Measurements from ENCODE around the gene CD79A.

Gene CD79A

GRCh38 chr19:41919948-41920712 is 43.1 kb downstream of the CD79A start:
- Histone ChIP-seq H3K27me3 (ENCODE audit: insufficient read depth, poor library complexity, severe bottlenecking) (peaks cover 43% of the 10 kb centered on the region), H3K4me3 (replicated peaks; ENCODE audit: insufficient read depth, low read length) (no peak overlapping the region), H3K27ac (replicated peaks) (no peak overlapping the region)
- no peak for DNase-seq (ENCODE audit: low read depth in 1 of 2, low spot score in 1 of 2)
- TF ChIP-seq CTCF (IDR thresholded peaks at IDR 0.05; ENCODE audit: insufficient read depth, low read length) (no peak), SPI1 (IDR thresholded peaks at IDR 0.05; ENCODE audit: borderline replicate concordance, low read depth) (no peak), POLR2AphosphoS5 (IDR thresholded peaks at IDR 0.05; ENCODE audit: low read depth) (no peak), GABPA (IDR thresholded peaks at IDR 0.05; ENCODE audit: low read depth) (no peak), REST (IDR thresholded peaks at IDR 0.05; ENCODE audit: insufficient replicate concordance, low read depth) (no peak)

DNA sequence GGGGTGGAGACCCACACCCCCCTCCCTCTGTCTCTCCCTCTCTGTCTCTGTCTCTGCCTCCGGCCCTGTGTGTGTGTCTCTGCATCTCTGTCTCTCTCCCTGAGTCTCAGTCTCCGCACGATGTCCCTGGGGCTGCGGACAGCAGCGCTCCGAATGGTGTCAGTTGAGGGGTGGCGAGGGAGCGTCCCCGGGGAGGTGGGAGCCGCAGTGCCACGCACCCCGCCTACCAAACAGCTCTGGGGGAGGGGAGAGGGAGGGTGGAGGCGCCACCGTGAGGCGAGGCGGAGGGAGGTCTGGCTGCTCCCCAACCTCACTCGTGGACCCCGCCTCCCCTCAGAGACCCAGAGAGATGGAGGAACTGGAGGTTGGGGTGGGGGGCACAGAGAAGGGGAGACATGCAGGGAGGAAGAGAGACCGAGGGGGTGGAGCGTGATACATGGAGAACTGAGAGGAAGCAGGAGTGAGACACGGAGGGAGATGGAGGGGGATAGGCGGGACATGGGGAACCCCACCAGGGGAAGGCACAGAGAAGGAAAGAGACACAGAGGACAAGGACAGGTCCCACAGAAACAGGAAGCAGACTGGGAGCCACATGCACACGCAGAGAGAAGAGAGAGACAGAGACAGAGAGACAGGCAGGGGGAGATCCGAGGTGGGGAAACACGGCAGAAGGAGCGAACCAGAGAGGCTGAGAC is 44.0 kb downstream of the CD79A start:
- no peak overlapping the region for H3K27ac ChIP-seq (replicated peaks)
- TF ChIP-seq POLR2AphosphoS5 (IDR thresholded peaks at IDR 0.05; ENCODE audit: low read depth) (no peak), GABPA (IDR thresholded peaks at IDR 0.05; ENCODE audit: low read depth) (no peak), CTCF (IDR thresholded peaks at IDR 0.05; ENCODE audit: insufficient read depth, low read length) (no peak), REST (IDR thresholded peaks at IDR 0.05; ENCODE audit: insufficient replicate concordance, low read depth) (no peak), SPI1 (IDR thresholded peaks at IDR 0.05; ENCODE audit: borderline replicate concordance, low read depth) (no peak)
- peaks cover 37% of the 10 kb centered on the region for H3K27me3 ChIP-seq (ENCODE audit: insufficient read depth, poor library complexity, severe bottlenecking)
- no peak for DNase-seq (ENCODE audit: low read depth in 1 of 2, low spot score in 1 of 2)
- H3K4me3 ChIP-seq (replicated peaks; ENCODE audit: insufficient read depth, low read length) = no peak overlapping the region

DNA sequence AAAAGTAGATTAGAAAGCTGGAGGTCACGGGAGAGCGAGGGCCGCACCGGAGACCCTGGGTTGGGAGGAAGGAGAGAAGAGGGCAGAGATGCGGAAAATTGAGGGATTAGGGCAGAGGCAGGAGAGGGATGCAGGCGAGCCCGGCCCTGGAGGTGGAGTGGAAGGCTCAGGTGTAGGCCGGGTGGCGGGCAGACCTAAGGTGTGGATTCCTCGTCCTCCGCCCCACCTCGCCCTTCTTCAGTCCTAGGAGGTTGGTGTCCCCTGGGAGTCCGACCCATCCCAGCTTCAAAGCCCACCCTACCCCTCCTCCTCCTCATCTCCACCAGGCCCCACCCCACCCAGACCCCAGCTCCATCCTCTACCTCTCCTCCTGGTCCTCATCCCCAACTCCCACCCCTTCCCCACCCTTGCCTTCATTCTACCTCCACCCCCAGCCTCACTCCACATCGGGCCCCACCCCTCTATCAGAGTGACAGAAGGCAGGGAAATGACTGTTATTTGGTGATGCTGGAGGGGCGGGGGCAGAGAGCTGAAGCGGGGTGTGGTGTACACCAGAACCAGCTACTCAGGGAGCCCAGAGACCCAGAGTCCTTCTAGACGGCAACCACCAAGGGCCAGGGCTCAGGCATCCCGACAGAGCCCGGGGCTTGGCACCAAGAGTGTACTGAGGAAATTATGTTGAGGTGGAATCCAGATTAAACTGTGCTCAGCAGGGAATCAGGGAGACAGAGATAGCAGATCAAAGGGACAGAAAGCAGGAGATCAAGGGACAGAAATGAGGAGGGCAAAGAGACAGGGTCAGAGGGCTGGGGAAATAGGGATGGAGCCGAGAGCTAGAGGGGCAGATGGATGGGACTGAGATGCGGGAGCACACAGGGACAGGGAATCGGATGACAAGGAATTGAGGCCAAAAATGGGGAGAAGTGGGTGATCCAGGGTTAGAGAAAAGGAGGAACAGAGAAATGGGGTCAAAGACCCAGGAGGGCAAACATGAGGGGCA is 44.8 kb downstream of the CD79A start:
- no peak for DNase-seq (ENCODE audit: low read depth in 1 of 2, low spot score in 1 of 2)
- Histone ChIP-seq H3K27ac (replicated peaks) (no peak overlapping the region), H3K4me3 (replicated peaks; ENCODE audit: insufficient read depth, low read length) (no peak overlapping the region), H3K27me3 (ENCODE audit: insufficient read depth, poor library complexity, severe bottlenecking) (peaks cover 36% of the 10 kb centered on the region)
- TF ChIP-seq SPI1 (IDR thresholded peaks at IDR 0.05; ENCODE audit: borderline replicate concordance, low read depth) = no peak
- no peak for TF ChIP-seq REST (IDR thresholded peaks at IDR 0.05; ENCODE audit: insufficient replicate concordance, low read depth)
- TF ChIP-seq GABPA (IDR thresholded peaks at IDR 0.05; ENCODE audit: low read depth) = no peak
- no peak for TF ChIP-seq POLR2AphosphoS5 (IDR thresholded peaks at IDR 0.05; ENCODE audit: low read depth)
- no peak for TF ChIP-seq CTCF (IDR thresholded peaks at IDR 0.05; ENCODE audit: insufficient read depth, low read length)

Measured in HL-60 (cell line).